Neuronal stem cell (in vitro differentiated cells): ENCODE measurements around the gene NCKIPSD.
"Not testable (repeated sequence)": the region's sequence is repeated elsewhere in the genome, so short reads cannot be mapped to it uniquely, and the experiment has no call there.

ENCODE experiments used
- DNase-seq: peaks from one replicate; pipeline ENCODE4 v3.0.0-alpha.2; 2013; ENCODE audit warnings: low spot score
- H2AFZ ChIP-seq: one replicate; pipeline ENCODE4 v1.6.1; 2013; ENCODE audit warnings: mild to moderate bottlenecking, low read length, inconsistent platforms
- H2AK5ac ChIP-seq: 2 replicates; pipeline ENCODE4 v1.6.1; 2013; ENCODE audit warnings: low read depth, mild to moderate bottlenecking, inconsistent platforms, low read length, moderate library complexity, mixed read lengths
- H2BK120ac ChIP-seq: 2 replicates; pipeline ENCODE4 v1.6.1; 2013; ENCODE audit warnings: low read depth, mild to moderate bottlenecking, inconsistent platforms, low read length, moderate library complexity, mixed read lengths
- H2BK12ac ChIP-seq: one replicate; pipeline ENCODE4 v1.6.1; 2013; ENCODE audit warnings: low read length, inconsistent platforms
- H2BK15ac ChIP-seq: 2 replicates; pipeline ENCODE4 v1.6.1; 2013; ENCODE audit warnings: mild to moderate bottlenecking, low read length, inconsistent platforms, mixed read lengths
- H2BK5ac ChIP-seq: one replicate; pipeline ENCODE4 v1.6.1; 2013; ENCODE audit warnings: inconsistent platforms, mild to moderate bottlenecking, low read length, moderate library complexity
- H3K14ac ChIP-seq: one replicate; pipeline ENCODE4 v1.6.1; 2013; ENCODE audit warnings: low read length, inconsistent platforms
- H3K18ac ChIP-seq: 2 replicates; pipeline ENCODE4 v1.6.1; 2013; ENCODE audit warnings: low read length, inconsistent platforms
- H3K23ac ChIP-seq: 2 replicates; pipeline ENCODE4 v1.6.1; 2013; ENCODE audit warnings: low read depth, mild to moderate bottlenecking, mixed read lengths, low read length, inconsistent platforms; ENCODE audit not compliant: poor library complexity
- H3K27ac ChIP-seq: replicated peaks from 3 replicates; pipeline ENCODE4 v1.5.1; 2013; ENCODE audit warnings: low read length, inconsistent platforms
- H3K27me3 ChIP-seq, 3 experiments: 2 replicates each; pipeline ENCODE4 v1.6.1; 2013; ENCODE audit warnings: low read length in 3 of 3, mild to moderate bottlenecking in 2 of 3, inconsistent platforms in 1 of 3, low read depth in 1 of 3, mixed read lengths in 1 of 3, moderate library complexity in 1 of 3; ENCODE audit not compliant: control insufficient read depth in 3 of 3, insufficient read depth in 3 of 3
- H3K36me3 ChIP-seq, 2 donors: replicated peaks in 1 of 2; 2 replicates each; pipeline ENCODE4 v1.6.1; 2013; ENCODE audit warnings: low read length in 2 of 2; ENCODE audit not compliant: control insufficient read depth in 2 of 2, insufficient read depth in 2 of 2
- H3K4ac ChIP-seq: 2 replicates; pipeline ENCODE4 v1.6.1; 2013; ENCODE audit warnings: inconsistent platforms, mild to moderate bottlenecking, low read length, moderate library complexity
- H3K4me1 ChIP-seq, 2 donors: 1 replicate in 1 of 2; 2 replicates in 1 of 2; pipeline ENCODE4 v1.6.1; 2013; ENCODE audit warnings: low read length in 2 of 2, low read depth in 1 of 2; ENCODE audit not compliant: control insufficient read depth in 2 of 2, insufficient read depth in 1 of 2
- H3K4me2 ChIP-seq: one replicate; pipeline ENCODE4 v1.6.1; 2013; ENCODE audit warnings: mild to moderate bottlenecking, low read length, inconsistent platforms; ENCODE audit not compliant: insufficient read depth, poor library complexity, severe bottlenecking
- H3K4me3 ChIP-seq, 2 donors: 2 replicates each; pipeline ENCODE4 v1.5.1; 2013; ENCODE audit warnings: low read length in 2 of 2, mild to moderate bottlenecking in 2 of 2, inconsistent platforms in 1 of 2, moderate library complexity in 1 of 2
- H3K79me1 ChIP-seq: one replicate; pipeline ENCODE4 v1.6.1; 2013; ENCODE audit warnings: low read depth, mild to moderate bottlenecking, inconsistent platforms, low read length, moderate library complexity
- H3K9ac ChIP-seq: one replicate; pipeline ENCODE4 v1.6.1; 2013; ENCODE audit warnings: mild to moderate bottlenecking, low read depth, low read length, inconsistent platforms; ENCODE audit not compliant: poor library complexity
- H3K9me3 ChIP-seq, 2 donors: replicated peaks in 1 of 2; 2 replicates each; pipeline versions ENCODE3 to v1.6.1; 2013; ENCODE audit warnings: low read length in 2 of 2, mild to moderate bottlenecking in 2 of 2, inconsistent platforms in 1 of 2, low read depth in 1 of 2, mixed read lengths in 1 of 2, moderate library complexity in 1 of 2; ENCODE audit not compliant: control insufficient read depth in 2 of 2, insufficient read depth in 1 of 2
- H4K8ac ChIP-seq: one replicate; pipeline ENCODE4 v1.6.1; 2013; ENCODE audit warnings: low read depth, mild to moderate bottlenecking, inconsistent platforms, low read length, moderate library complexity
- H4K91ac ChIP-seq: one replicate; pipeline ENCODE4 v1.6.1; 2013; ENCODE audit warnings: low read length, low read depth, mild to moderate bottlenecking, inconsistent platforms; ENCODE audit not compliant: poor library complexity
- WGBS, 2 donors: extraction: QIAGEN DNeasy Blood & Tissue Kit; methylation state at CpG; one replicate each; pipeline ENCODE4 v1.1.7; 2013; ENCODE audit warnings: missing lambda C conversion rate in 2 of 2, mixed read lengths in 1 of 2; ENCODE audit not compliant: insufficient read length in 2 of 2, insufficient replicate concordance in 1 of 2; ENCODE audit errors: extremely low coverage in 2 of 2; 5-methylcytosine and 5-hydroxymethylcytosine counted together

The NCKIPSD gene

DNA sequence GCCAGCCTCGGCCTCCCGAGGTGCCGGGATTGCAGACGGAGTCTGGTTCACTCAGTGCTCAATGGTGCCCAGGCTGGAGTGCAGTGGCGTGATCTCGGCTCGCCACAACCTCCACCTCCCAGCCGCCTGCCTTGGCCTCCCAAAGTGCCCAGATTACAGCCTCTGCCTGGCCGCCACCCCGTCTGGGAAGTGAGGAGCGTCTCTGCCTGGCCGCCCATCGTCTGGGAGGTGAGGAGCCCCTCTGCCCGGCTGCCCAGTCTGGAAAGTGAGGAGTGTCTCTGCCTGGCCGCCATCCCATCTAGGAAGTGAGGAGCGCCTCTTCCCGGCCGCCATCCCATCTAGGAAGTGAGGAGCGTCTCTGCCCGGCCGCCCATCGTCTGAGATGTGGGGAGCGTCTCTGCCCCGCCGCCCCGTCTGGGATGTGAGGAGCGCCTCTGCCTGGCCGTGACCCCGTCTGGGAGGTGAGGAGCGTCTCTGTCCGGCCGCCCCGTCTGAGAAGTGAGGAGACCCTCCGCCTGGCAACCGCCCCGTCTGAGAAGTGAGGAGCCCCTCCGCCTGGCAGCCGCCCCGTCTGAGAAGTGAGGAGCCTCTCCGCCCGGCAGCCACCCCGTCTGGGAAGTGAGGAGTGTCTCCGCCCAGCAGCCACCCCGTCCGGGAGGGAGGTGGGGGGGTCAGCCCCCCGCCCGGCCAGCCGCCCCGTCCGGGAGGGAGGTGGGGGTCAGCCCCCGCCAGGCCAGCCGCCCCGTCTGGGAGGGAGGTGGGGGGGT, 48.2 kb upstream of the NCKIPSD start:
- DNase-seq, H2BK12ac ChIP-seq, H3K23ac ChIP-seq, H2BK15ac ChIP-seq, H2AK5ac ChIP-seq, H3K4me2 ChIP-seq, H2AFZ ChIP-seq, H3K79me1 ChIP-seq, H3K9me3 ChIP-seq, H3K27ac ChIP-seq, H3K27me3 ChIP-seq, H3K14ac ChIP-seq, H3K36me3 ChIP-seq, H3K4me1 ChIP-seq, H3K4me3 ChIP-seq, H3K9ac ChIP-seq, H2BK5ac ChIP-seq, H2BK120ac ChIP-seq, H3K4ac ChIP-seq, H4K8ac ChIP-seq, H4K91ac ChIP-seq, H3K18ac ChIP-seq: not testable (repeated sequence)
- no CpG with 5 or more reads among the region's 53 CpGs for WGBS, 2 donors

DNA sequence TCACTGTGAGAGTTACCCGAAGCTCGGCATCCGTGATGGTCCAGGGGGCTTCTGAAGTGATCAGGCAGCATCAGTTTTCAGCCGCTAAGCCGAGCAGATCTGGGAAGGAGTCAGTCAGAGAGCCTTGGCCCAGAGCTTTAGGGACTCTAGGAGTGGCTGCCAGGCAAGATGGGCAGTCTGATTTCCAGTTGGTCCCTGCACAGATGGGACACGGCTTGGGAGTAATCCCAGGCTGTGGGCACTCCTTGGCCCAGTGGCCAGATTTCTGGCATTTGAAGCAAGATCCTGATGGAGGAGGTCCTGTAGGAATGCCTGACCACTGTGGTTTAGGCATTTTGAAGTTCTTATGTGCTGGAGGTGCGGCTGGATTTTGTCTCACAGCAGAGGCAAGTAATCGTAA, 41.8 kb upstream of the NCKIPSD start:
- WGBS, 2 donors: no CpG with 5 or more reads among the region's 8 CpGs
- no peak overlapping the region for H2BK15ac ChIP-seq
- no peaks in the 10 kb centered on the region for H3K36me3 ChIP-seq
- H3K4me3 ChIP-seq: no peak overlapping the region
- peaks cover 0 to 18% (median 0%) of the 10 kb centered on the region in 3 experiments for H3K27me3 ChIP-seq
- H4K8ac ChIP-seq: no peak overlapping the region
- H3K9me3 ChIP-seq: no peaks in the 10 kb centered on the region
- H3K79me1 ChIP-seq: no peaks in the 10 kb centered on the region
- no peak overlapping the region for H3K4ac ChIP-seq
- H4K91ac ChIP-seq: no peak overlapping the region
- no peak overlapping the region for H2AK5ac ChIP-seq
- H3K9ac ChIP-seq: no peak overlapping the region
- no peak overlapping the region for H2BK120ac ChIP-seq
- no peaks in the 10 kb centered on the region for H3K4me1 ChIP-seq
- H2BK12ac ChIP-seq: no peak overlapping the region
- H3K4me2 ChIP-seq: no peak overlapping the region
- no peak overlapping the region for H3K27ac ChIP-seq
- H2AFZ ChIP-seq: no peak overlapping the region
- no peak overlapping the region for H3K18ac ChIP-seq
- no peak overlapping the region for H2BK5ac ChIP-seq
- no peak overlapping the region for H3K14ac ChIP-seq
- DNase-seq: no peak
- no peak overlapping the region for H3K23ac ChIP-seq

DNA sequence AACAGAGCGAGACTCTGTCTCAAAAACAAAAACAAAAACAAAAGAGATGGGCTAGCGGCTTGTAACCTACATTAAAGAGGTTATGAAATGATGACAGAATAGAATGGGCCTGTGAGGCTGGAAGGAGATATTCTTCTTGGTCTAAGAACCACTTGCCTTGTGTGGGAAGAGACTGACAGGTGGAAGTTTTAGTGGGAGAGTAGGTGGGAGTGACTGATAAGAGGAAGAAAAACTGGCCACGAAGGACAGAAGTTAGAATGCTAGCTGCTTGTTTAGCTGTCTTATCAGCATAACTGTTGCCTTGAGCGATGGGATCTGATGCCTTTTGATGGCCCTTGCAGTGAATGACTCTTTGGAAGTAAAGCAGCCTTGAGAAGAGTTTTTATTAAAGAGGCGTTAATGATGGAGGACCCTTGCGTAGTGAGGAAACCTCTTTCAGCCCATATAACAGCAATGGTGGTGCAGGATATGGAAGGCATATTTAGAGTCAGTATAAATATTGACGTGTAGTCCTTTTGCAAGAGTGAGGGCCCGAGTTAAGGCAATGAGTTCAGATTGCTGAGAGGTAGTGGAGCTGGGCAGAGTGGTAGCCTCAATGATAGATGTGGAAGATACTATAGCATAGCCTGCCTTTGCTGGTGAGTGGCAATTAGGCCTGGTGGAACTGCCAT, 39.6 kb upstream of the NCKIPSD start:
- not testable (repeated sequence) for H3K4me2 ChIP-seq, H3K36me3 ChIP-seq, H2AFZ ChIP-seq, H3K18ac ChIP-seq, H2BK120ac ChIP-seq, H3K9me3 ChIP-seq, H3K79me1 ChIP-seq, H2BK5ac ChIP-seq, H3K4me3 ChIP-seq, H3K9ac ChIP-seq, H3K4ac ChIP-seq, H2AK5ac ChIP-seq, H3K23ac ChIP-seq, H2BK12ac ChIP-seq, H4K91ac ChIP-seq, H2BK15ac ChIP-seq, H3K14ac ChIP-seq, H4K8ac ChIP-seq, DNase-seq, H3K4me1 ChIP-seq, H3K27ac ChIP-seq
- peaks cover 0 to 24% (median 0%) of the 10 kb centered on the region in 3 experiments for H3K27me3 ChIP-seq
- WGBS, 2 donors: no CpG with 5 or more reads among the region's 8 CpGs

GRCh38 chr3:48723725-48724124, 38.0 kb upstream of the NCKIPSD start:
- H3K27ac ChIP-seq: no peak overlapping the region
- no peak overlapping the region for H2AFZ ChIP-seq
- H3K36me3 ChIP-seq: no peaks in the 10 kb centered on the region
- no CpG with 5 or more reads among the region's 7 CpGs for WGBS, 2 donors
- no peaks in the 10 kb centered on the region for H3K4me1 ChIP-seq
- H4K91ac ChIP-seq: no peak overlapping the region
- no peak overlapping the region for H4K8ac ChIP-seq
- no peak overlapping the region for H3K4me3 ChIP-seq
- H2BK120ac ChIP-seq: no peak overlapping the region
- no peak overlapping the region for H3K9ac ChIP-seq
- DNase-seq: no peak
- H3K4me2 ChIP-seq: no peak overlapping the region
- H3K79me1 ChIP-seq: no peaks in the 10 kb centered on the region
- H3K14ac ChIP-seq: no peak overlapping the region
- H2BK15ac ChIP-seq: no peak overlapping the region
- H3K23ac ChIP-seq: no peak overlapping the region
- H2BK12ac ChIP-seq: no peak overlapping the region
- H2AK5ac ChIP-seq: no peak overlapping the region
- no peak overlapping the region for H3K4ac ChIP-seq
- H3K27me3 ChIP-seq: peaks cover 0 to 24% (median 0%) of the 10 kb centered on the region in 3 experiments
- H3K9me3 ChIP-seq: no peaks in the 10 kb centered on the region
- no peak overlapping the region for H2BK5ac ChIP-seq
- H3K18ac ChIP-seq: no peak overlapping the region
